Measurements from ENCODE around the gene SLC39A11. TPM values are rescaled to one million over a fixed set of nuclear protein-coding genes. Genes with fewer than 3 reads are reported as not detected.

Gene SLC39A11
- total and polyA plus RNA-seq, 4 donors: 18.9 to 44.9 (median 28.2) TPM

DNA sequence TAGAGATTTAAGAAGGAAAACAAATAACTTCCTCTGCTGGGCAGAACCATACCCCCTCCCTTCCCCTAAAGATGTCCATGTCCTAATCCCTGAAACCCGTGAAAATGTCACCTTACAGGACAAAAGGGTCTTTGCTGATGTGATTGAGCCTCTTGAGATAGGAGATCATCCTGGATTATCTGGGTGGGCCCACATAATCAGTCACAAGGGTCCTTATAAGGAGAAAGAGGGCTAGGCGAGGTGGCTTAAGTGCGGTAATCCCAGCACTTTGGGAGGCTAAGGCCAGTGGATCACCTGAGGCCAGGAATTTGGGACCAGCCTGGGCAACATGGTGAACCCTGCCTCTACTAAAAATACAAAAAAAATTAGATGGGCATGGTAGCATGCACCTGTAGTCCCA, 12.0 kb upstream of the SLC39A11 start:
- Histone ChIP-seq H3K9me3 (ENCODE audit: control insufficient read depth in 4 of 4, low read length in 3 of 4) (no peaks in the 10 kb centered on the region), H3K27me3 (ENCODE audit: control insufficient read depth in 4 of 4, insufficient read depth in 4 of 4, low read length in 3 of 4) (no peaks in the 10 kb centered on the region), H3K36me3 (ENCODE audit: control insufficient read depth in 4 of 4, insufficient read depth in 3 of 4, low read depth in 1 of 4, low read length in 3 of 4) (no peaks in the 10 kb centered on the region), H3K27ac (ENCODE audit: low read depth in 1 of 2, low read length in 2 of 2) (no peak overlapping the region), H3K9ac (ENCODE audit: low read depth in 1 of 2, low read length in 2 of 2) (no peak overlapping the region), H3K4me1 (ENCODE audit: control insufficient read depth in 4 of 4, insufficient read depth in 4 of 4, low read length in 3 of 4) (no peaks in the 10 kb centered on the region), H3K4me3 (ENCODE audit: low read depth in 1 of 3, low read length in 3 of 3) (no peak overlapping the region)
- TF ChIP-seq NR2F2 (IDR thresholded peaks at IDR 0.05) (no peak), EGR1 (IDR thresholded peaks at IDR 0.05; ENCODE audit: low read depth in 2 of 2) (no peak), RAD21 (IDR thresholded peaks at IDR 0.05) (no peak), YY1 (IDR thresholded peaks at IDR 0.05) (no peak), SP1 (IDR thresholded peaks at IDR 0.05) (no peak), HNF4G (IDR thresholded peaks at IDR 0.05) (no peak), GABPA (IDR thresholded peaks at IDR 0.05 in 1 of 2, conservative IDR thresholded peaks at IDR 0.05 in 1 of 2) (no peak), JUND (IDR thresholded peaks at IDR 0.05) (no peak)
- TF ChIP-seq, protein P1, sequence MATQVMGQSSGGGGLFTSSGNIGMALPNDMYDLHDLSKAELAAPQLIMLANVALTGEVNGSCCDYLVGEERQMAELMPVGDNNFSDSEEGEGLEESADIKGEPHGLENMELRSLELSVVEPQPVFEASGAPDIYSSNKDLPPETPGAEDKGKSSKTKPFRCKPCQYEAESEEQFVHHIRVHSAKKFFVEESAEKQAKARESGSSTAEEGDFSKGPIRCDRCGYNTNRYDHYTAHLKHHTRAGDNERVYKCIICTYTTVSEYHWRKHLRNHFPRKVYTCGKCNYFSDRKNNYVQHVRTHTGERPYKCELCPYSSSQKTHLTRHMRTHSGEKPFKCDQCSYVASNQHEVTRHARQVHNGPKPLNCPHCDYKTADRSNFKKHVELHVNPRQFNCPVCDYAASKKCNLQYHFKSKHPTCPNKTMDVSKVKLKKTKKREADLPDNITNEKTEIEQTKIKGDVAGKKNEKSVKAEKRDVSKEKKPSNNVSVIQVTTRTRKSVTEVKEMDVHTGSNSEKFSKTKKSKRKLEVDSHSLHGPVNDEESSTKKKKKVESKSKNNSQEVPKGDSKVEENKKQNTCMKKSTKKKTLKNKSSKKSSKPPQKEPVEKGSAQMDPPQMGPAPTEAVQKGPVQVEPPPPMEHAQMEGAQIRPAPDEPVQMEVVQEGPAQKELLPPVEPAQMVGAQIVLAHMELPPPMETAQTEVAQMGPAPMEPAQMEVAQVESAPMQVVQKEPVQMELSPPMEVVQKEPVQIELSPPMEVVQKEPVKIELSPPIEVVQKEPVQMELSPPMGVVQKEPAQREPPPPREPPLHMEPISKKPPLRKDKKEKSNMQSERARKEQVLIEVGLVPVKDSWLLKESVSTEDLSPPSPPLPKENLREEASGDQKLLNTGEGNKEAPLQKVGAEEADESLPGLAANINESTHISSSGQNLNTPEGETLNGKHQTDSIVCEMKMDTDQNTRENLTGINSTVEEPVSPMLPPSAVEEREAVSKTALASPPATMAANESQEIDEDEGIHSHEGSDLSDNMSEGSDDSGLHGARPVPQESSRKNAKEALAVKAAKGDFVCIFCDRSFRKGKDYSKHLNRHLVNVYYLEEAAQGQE (IDR thresholded peaks at IDR 0.05): no peak
- TF ChIP-seq, protein P2, sequence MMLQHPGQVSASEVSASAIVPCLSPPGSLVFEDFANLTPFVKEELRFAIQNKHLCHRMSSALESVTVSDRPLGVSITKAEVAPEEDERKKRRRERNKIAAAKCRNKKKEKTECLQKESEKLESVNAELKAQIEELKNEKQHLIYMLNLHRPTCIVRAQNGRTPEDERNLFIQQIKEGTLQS (IDR thresholded peaks at IDR 0.05): no peak
- TF ChIP-seq, protein P3, sequence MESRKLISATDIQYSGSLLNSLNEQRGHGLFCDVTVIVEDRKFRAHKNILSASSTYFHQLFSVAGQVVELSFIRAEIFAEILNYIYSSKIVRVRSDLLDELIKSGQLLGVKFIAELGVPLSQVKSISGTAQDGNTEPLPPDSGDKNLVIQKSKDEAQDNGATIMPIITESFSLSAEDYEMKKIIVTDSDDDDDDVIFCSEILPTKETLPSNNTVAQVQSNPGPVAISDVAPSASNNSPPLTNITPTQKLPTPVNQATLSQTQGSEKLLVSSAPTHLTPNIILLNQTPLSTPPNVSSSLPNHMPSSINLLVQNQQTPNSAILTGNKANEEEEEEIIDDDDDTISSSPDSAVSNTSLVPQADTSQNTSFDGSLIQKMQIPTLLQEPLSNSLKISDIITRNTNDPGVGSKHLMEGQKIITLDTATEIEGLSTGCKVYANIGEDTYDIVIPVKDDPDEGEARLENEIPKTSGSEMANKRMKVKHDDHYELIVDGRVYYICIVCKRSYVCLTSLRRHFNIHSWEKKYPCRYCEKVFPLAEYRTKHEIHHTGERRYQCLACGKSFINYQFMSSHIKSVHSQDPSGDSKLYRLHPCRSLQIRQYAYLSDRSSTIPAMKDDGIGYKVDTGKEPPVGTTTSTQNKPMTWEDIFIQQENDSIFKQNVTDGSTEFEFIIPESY (IDR thresholded peaks at IDR 0.05): no peak
- WGBS: 95% methylated on average over 3 of the region's 3 CpGs
- DNase-seq (ENCODE audit: low spot score): no peak

DNA sequence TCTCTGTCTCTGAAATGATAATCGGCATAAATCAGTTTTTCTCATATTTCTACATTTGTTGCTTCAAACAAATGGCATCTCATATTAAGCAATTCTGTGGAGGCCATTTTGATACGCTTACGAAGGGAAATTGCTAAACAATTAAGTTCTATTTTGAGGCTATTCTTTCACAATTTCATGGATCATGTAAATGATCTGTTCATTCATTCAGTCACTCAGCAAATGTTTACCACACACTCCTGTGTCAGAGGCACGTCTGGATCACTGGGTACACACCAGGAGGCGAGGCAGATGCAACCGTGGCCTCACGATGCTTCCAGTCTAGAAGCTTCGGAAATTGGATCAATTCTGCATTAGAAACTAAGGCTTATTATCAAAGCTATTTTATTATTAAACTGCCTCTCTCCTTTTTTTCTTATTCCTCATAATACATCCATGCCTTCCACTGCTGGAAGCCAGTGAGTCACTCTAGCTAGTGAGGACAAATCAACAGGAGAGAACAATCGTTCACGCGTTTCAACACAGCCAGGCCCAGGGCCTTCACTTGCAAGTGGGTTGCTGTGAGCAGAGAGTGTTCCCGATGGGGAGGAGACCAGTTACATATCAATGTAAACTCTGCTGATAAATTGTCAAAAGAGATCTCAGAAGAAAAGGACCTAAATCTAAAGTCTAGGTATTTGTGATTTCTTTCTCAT, 11.3 kb upstream of the SLC39A11 start:
- DNase-seq (ENCODE audit: low spot score): no peak
- TF ChIP-seq, protein P4, sequence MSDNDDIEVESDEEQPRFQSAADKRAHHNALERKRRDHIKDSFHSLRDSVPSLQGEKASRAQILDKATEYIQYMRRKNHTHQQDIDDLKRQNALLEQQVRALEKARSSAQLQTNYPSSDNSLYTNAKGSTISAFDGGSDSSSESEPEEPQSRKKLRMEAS (IDR thresholded peaks at IDR 0.05): no peak
- TF ChIP-seq SP1 (IDR thresholded peaks at IDR 0.05): no peak
- TF ChIP-seq TAF1 (conservative IDR thresholded peaks at IDR 0.05): no peak
- TF ChIP-seq HNF4G (IDR thresholded peaks at IDR 0.05): no peak
- TF ChIP-seq YY1 (IDR thresholded peaks at IDR 0.05): no peak
- TF ChIP-seq RXRA (IDR thresholded peaks at IDR 0.05): no peak
- no peak for TF ChIP-seq EGR1 (IDR thresholded peaks at IDR 0.05; ENCODE audit: low read depth in 2 of 2)
- TF ChIP-seq, protein P3 (IDR thresholded peaks at IDR 0.05): no peak
- TF ChIP-seq, protein P1 (IDR thresholded peaks at IDR 0.05): no peak
- TF ChIP-seq GABPA (IDR thresholded peaks at IDR 0.05 in 1 of 2, conservative IDR thresholded peaks at IDR 0.05 in 1 of 2): no peak
- TF ChIP-seq, protein P2 (IDR thresholded peaks at IDR 0.05): no peak
- no peak for TF ChIP-seq RAD21 (IDR thresholded peaks at IDR 0.05)
- no peak for TF ChIP-seq NR2F2 (IDR thresholded peaks at IDR 0.05)
- TF ChIP-seq FOXA2 (IDR thresholded peaks at IDR 0.05): no peak
- TF ChIP-seq FOXA1 (IDR thresholded peaks at IDR 0.05): no peak
- TF ChIP-seq HNF4A (conservative IDR thresholded peaks at IDR 0.05): no peak

More for the DNA sequence above, 11.3 kb upstream of the SLC39A11 start:
- Histone ChIP-seq H3K9me3 (ENCODE audit: control insufficient read depth in 4 of 4, low read length in 3 of 4) (no peaks in the 10 kb centered on the region), H3K27me3 (ENCODE audit: control insufficient read depth in 4 of 4, insufficient read depth in 4 of 4, low read length in 3 of 4) (no peaks in the 10 kb centered on the region), H3K9ac (ENCODE audit: low read depth in 1 of 2, low read length in 2 of 2) (no peak overlapping the region), H3K4me3 (ENCODE audit: low read depth in 1 of 3, low read length in 3 of 3) (no peak overlapping the region), H3K4me1 (ENCODE audit: control insufficient read depth in 4 of 4, insufficient read depth in 4 of 4, low read length in 3 of 4) (no peaks in the 10 kb centered on the region), H3K36me3 (ENCODE audit: control insufficient read depth in 4 of 4, insufficient read depth in 3 of 4, low read depth in 1 of 4, low read length in 3 of 4) (no peaks in the 10 kb centered on the region), H3K27ac (ENCODE audit: low read depth in 1 of 2, low read length in 2 of 2) (no peak overlapping the region)
- WGBS: 88% methylated on average over 12 of the region's 12 CpGs
